NT2/D1 (cell line): ENCODE results near the gene GRK2.

Source experiments
- DNase-seq: peaks from one replicate; pipeline ENCODE4 v3.0.0-alpha.2; 2011; ENCODE audit warnings: low read depth, low spot score
- H3K27me3 ChIP-seq: 2 replicates; pipeline ENCODE4 v1.6.0; 2011; ENCODE audit warnings: mild to moderate bottlenecking; ENCODE audit not compliant: insufficient read length, insufficient read depth
- H3K36me3 ChIP-seq: 2 replicates; pipeline ENCODE4 v1.6.1; 2011; ENCODE audit warnings: mild to moderate bottlenecking, low read length, mixed read lengths; ENCODE audit not compliant: insufficient read depth, insufficient read length
- H3K4me1 ChIP-seq: 2 replicates; pipeline ENCODE4 v1.5.1; 2011; ENCODE audit not compliant: insufficient read depth, insufficient read length
- H3K4me3 ChIP-seq: 2 replicates; pipeline ENCODE4 v1.5.1; 2011; ENCODE audit warnings: low read depth; ENCODE audit not compliant: insufficient read length
- H3K9ac ChIP-seq: 2 replicates; pipeline ENCODE4 v1.6.0; 2011; ENCODE audit warnings: low read depth; ENCODE audit not compliant: insufficient read length
- H3K9me3 ChIP-seq: 2 replicates; pipeline ENCODE4 v1.5.1; 2011; ENCODE audit warnings: mild to moderate bottlenecking, low read length; ENCODE audit not compliant: insufficient read depth
- SUZ12 ChIP-seq: IDR thresholded peaks from 2 replicates; pipeline ENCODE4 v1.6.1; 2011; ENCODE audit not compliant: insufficient read length, insufficient read depth; ENCODE audit errors: extremely low read depth
- YY1 ChIP-seq: IDR thresholded peaks from 2 replicates; pipeline ENCODE4 v1.6.1; 2011; ENCODE audit not compliant: insufficient read length, insufficient read depth
- ZNF274 ChIP-seq: IDR thresholded peaks from 2 replicates; pipeline ENCODE4 v1.6.1; 2011; ENCODE audit warnings: mild to moderate bottlenecking, low read depth, low read length

GRK2 gene

GRCh38 chr11:67287355-67288197, 21.3 kb downstream of the GRK2 start:
- peak overlapping the region; percentile 89 for H3K4me3 ChIP-seq
- H3K4me1 ChIP-seq: peaks cover 29% of the 10 kb centered on the region
- no peak for TF ChIP-seq YY1
- TF ChIP-seq ZNF274: no peak
- no peak for TF ChIP-seq SUZ12
- H3K36me3 ChIP-seq: peaks cover 75% of the 10 kb centered on the region
- H3K9me3 ChIP-seq: no peaks in the 10 kb centered on the region
- no peak for DNase-seq
- peak overlapping the region; percentile 100 for H3K9ac ChIP-seq
- H3K27me3 ChIP-seq: no peaks in the 10 kb centered on the region

GRCh38 chr11:67288198-67288451, 21.9 kb downstream of the GRK2 start:
- no peaks in the 10 kb centered on the region for H3K27me3 ChIP-seq
- H3K9ac ChIP-seq: peak overlapping the region; percentile 100
- no peaks in the 10 kb centered on the region for H3K9me3 ChIP-seq
- H3K4me1 ChIP-seq: peaks cover 29% of the 10 kb centered on the region
- H3K4me3 ChIP-seq: peak overlapping the region; percentile 89
- no peak for DNase-seq
- TF ChIP-seq YY1 (no peak), ZNF274 (no peak), SUZ12 (no peak)
- H3K36me3 ChIP-seq: peaks cover 75% of the 10 kb centered on the region

GRCh38 chr11:67288452-67289225, 22.4 kb downstream of the GRK2 start:
- peaks cover 29% of the 10 kb centered on the region for H3K4me1 ChIP-seq
- H3K36me3 ChIP-seq: peaks cover 75% of the 10 kb centered on the region
- peak; percentile 93 for DNase-seq
- no peaks in the 10 kb centered on the region for H3K9me3 ChIP-seq
- H3K9ac ChIP-seq: peak overlapping the region; percentile 100
- H3K4me3 ChIP-seq: peak overlapping the region; percentile 89
- TF ChIP-seq ZNF274 (no peak), YY1 (no peak), SUZ12 (no peak)
- H3K27me3 ChIP-seq: no peaks in the 10 kb centered on the region

GRCh38 chr11:67289226-67289650, 23.0 kb downstream of the GRK2 start, which contains the start of gene ANKRD13D:
Gene ANKRD13D, plus strand, starts transcription at chr11:67289303. Its CDS starts 158 bp downstream, at chr11:67289461.
- H3K27me3 ChIP-seq: no peaks in the 10 kb centered on the region

GRCh38 chr11:67289651-67290479, 23.6 kb downstream of the GRK2 start:
- Histone ChIP-seq H3K4me1 (peaks cover 29% of the 10 kb centered on the region), H3K36me3 (peaks cover 72% of the 10 kb centered on the region), H3K4me3 (peak overlapping the region; percentile 67), H3K9me3 (peaks cover 7% of the 10 kb centered on the region), H3K9ac (peak overlapping the region; percentile 90), H3K27me3 (no peaks in the 10 kb centered on the region)
- DNase-seq: no peak
- TF ChIP-seq YY1: no peak
- TF ChIP-seq ZNF274: no peak
- no peak for TF ChIP-seq SUZ12

More at GRCh38 chr11:67289226-67289650, 23.0 kb downstream of the GRK2 start, which contains the start of gene ANKRD13D:
- no peak for DNase-seq
- Histone ChIP-seq H3K9me3 (peaks cover under 1% of the 10 kb centered on the region; the same call in 1 of the 2 replicates), H3K4me1 (peaks cover 29% of the 10 kb centered on the region), H3K36me3 (peaks cover 73% of the 10 kb centered on the region), H3K4me3 (peak within 1 kb of the TSS; percentile 89), H3K9ac (peak within 1 kb of the TSS; percentile 100)
- TF ChIP-seq YY1 (no peak), ZNF274 (no peak), SUZ12 (no peak)

- H3K36me3 ChIP-seq: peaks cover 64% of the 10 kb centered on the region
- H3K9me3 ChIP-seq: peaks cover 17% of the 10 kb centered on the region
- H3K4me1 ChIP-seq: peaks cover 29% of the 10 kb centered on the region
- H3K4me3 ChIP-seq: peak overlapping the region; percentile 67
- no peak for DNase-seq
- no peaks in the 10 kb centered on the region for H3K27me3 ChIP-seq
- H3K9ac ChIP-seq: peak overlapping the region; percentile 90
- no peak for TF ChIP-seq SUZ12
- no peak for TF ChIP-seq YY1
- TF ChIP-seq ZNF274: no peak
Observed at GRCh38 chr11:67290801-67291200, 24.5 kb downstream of the GRK2 start.
